Astrocyte of the cerebellum (primary cell): ENCODE results near the gene TEX13B.

ENCODE experiments used
- DNase-seq: peaks from one replicate; pipeline ENCODE4 v3.0.0-alpha.2; 2011; ENCODE audit warnings: low read depth
- H3K4me3 ChIP-seq: 2 replicates; pipeline ENCODE4 v1.5.1; 2011; ENCODE audit warnings: mild to moderate bottlenecking, low read depth, low read length, moderate library complexity
- in situ Hi-C: cut with HindIII; loops from 2 replicates; pipeline ENCODE4 v1.10.0; 2017; ENCODE audit warnings: low sequenced_read_pairs
- TF ChIP-seq, protein P1 (sequence below): IDR thresholded peaks from 2 replicates; pipeline ENCODE4 v1.5.1; 2012; ENCODE audit warnings: low read length, low read depth, moderate library complexity, mild to moderate bottlenecking; ENCODE audit errors: missing control alignments

TEX13B gene

GRCh38 chrX:108020631-108021030 lies 38.5 kb upstream of the TEX13B start:
- TF ChIP-seq, protein P1, sequence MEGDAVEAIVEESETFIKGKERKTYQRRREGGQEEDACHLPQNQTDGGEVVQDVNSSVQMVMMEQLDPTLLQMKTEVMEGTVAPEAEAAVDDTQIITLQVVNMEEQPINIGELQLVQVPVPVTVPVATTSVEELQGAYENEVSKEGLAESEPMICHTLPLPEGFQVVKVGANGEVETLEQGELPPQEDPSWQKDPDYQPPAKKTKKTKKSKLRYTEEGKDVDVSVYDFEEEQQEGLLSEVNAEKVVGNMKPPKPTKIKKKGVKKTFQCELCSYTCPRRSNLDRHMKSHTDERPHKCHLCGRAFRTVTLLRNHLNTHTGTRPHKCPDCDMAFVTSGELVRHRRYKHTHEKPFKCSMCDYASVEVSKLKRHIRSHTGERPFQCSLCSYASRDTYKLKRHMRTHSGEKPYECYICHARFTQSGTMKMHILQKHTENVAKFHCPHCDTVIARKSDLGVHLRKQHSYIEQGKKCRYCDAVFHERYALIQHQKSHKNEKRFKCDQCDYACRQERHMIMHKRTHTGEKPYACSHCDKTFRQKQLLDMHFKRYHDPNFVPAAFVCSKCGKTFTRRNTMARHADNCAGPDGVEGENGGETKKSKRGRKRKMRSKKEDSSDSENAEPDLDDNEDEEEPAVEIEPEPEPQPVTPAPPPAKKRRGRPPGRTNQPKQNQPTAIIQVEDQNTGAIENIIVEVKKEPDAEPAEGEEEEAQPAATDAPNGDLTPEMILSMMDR, result peak; percentile 53
- H3K4me3 ChIP-seq, result no peak overlapping the region
- in situ Hi-C loops, result no loop called here
- no peak for DNase-seq

- no peak for DNase-seq
- in situ Hi-C loops, result no loop called here
- H3K4me3 ChIP-seq, result no peak overlapping the region
- TF ChIP-seq, protein P1, result no peak
Measured at GRCh38 chrX:108019382-108019875, 37.3 kb upstream of the TEX13B start.

DNA sequence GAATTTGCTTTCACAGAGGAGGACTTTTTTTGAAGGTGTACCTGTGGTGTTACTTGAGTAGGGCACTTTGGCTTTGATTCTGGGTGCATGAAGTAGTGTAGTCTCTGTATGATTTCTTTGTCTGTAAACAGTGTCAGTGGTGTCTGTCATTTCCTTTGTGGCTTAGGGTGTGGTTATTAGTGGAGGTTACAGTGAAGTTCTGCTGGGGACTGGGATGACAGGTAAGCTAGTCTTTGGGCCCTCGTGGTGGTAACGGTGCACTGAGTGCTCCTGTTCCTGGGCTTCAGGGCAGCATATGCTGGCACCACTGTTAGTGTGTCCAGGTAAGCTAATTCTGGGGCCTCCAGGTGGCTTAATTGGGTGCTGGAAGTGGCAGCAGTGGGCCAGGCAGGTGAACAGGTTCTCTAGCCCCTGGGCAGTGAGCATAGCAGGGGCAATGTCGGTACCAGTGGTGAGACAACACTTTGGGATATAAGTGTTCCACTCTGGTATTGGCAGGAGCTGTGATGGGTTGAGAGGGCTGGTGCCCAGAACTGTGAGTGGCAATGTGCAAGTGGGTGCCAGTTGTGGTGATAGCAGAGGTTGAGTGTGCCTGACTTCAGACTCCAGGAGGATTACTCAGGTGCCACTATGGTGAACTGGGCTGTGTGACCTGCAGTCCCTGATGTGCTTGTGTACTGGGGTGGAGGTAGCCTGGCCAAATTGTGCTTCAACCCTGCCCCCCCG lies 36.6 kb upstream of the TEX13B start:
- no peak overlapping the region for H3K4me3 ChIP-seq
- in situ Hi-C loops, result no loop called here
- TF ChIP-seq, protein P1, result no peak
- DNase-seq, result no peak

DNA sequence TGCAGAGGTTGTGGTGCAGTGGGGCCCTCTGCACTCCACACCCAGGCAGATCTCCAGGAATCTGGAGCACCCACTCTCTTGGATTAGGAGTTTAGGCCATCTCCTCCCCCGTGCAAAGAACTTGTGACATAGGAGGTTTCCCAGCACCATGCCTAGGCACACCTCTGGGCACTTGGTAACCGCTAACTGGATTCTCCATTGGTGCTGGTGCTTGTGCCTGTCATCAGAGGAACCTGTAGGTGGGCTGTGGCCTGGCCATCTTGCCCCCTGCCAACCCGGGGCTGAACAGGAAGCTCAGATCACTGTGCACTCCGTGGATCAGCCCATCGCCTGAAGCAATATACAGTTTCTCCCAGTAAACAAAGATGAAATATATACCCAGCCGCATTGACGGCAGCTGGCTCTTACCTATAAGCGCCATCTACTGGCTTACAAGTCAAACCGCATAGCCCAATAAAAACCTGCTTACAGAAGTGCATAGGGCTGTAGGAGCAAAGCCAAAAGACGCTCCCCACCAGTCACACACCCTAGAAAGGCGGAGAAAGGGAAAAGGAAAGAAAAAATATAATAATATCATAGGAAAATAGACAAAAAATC lies 19.1 kb upstream of the TEX13B start:
- TF ChIP-seq, protein P1, result peak; percentile 51
- no peak for DNase-seq
- H3K4me3 ChIP-seq, result no peak overlapping the region
- in situ Hi-C loops, result no loop called here

- no peak overlapping the region for H3K4me3 ChIP-seq
- TF ChIP-seq, protein P1, result no peak
- DNase-seq, result no peak
- in situ Hi-C loops, result no loop called here
Measured at GRCh38 chrX:108000751-108001150, 18.6 kb upstream of the TEX13B start.

- in situ Hi-C loops, result no loop called here
- no peak overlapping the region for H3K4me3 ChIP-seq
- TF ChIP-seq, protein P1, result no peak
- no peak for DNase-seq
Measured at GRCh38 chrX:107996124-107996523, 14.0 kb upstream of the TEX13B start.
